Mesodermal cell (in vitro differentiated cells): Measurements from ENCODE around the gene SEC24C.
"Not testable (repeated sequence)": the region's sequence is repeated elsewhere in the genome, so short reads cannot be mapped to it uniquely, and the experiment has no call there.

Source experiments
- H3K27ac ChIP-seq: 2 replicates; pipeline ENCODE4 v1.7.0; 2013; ENCODE audit warnings: mild to moderate bottlenecking, low read depth, low read length, moderate library complexity; ENCODE audit not compliant: severe bottlenecking
- H3K36me3 ChIP-seq: 2 replicates; pipeline ENCODE4 v1.7.1; 2013; ENCODE audit warnings: mild to moderate bottlenecking, low read length, moderate library complexity; ENCODE audit not compliant: control insufficient read depth, insufficient read depth
- H3K4me1 ChIP-seq: one replicate; pipeline ENCODE4 v1.7.1; 2013; ENCODE audit warnings: mild to moderate bottlenecking, low read length; ENCODE audit not compliant: insufficient read depth, control insufficient read depth, poor library complexity, severe bottlenecking
- H3K4me3 ChIP-seq: 2 replicates; pipeline ENCODE4 v1.7.0; 2013; ENCODE audit warnings: low read length, control low read depth, mild to moderate bottlenecking; ENCODE audit not compliant: insufficient read depth, poor library complexity, severe bottlenecking; ENCODE audit errors: extremely low read depth
- H3K9me3 ChIP-seq: 2 replicates; pipeline ENCODE4 v1.7.1; 2013; ENCODE audit warnings: mild to moderate bottlenecking, low read length, moderate library complexity; ENCODE audit not compliant: control insufficient read depth
- WGBS, 2 experiments: methylation state at CpG; one replicate each; pipeline ENCODE4 v1.1.5; 2013; ENCODE audit warnings: missing lambda C conversion rate in 2 of 2; ENCODE audit not compliant: insufficient coverage in 2 of 2; 5-methylcytosine and 5-hydroxymethylcytosine counted together

Gene SEC24C

DNA sequence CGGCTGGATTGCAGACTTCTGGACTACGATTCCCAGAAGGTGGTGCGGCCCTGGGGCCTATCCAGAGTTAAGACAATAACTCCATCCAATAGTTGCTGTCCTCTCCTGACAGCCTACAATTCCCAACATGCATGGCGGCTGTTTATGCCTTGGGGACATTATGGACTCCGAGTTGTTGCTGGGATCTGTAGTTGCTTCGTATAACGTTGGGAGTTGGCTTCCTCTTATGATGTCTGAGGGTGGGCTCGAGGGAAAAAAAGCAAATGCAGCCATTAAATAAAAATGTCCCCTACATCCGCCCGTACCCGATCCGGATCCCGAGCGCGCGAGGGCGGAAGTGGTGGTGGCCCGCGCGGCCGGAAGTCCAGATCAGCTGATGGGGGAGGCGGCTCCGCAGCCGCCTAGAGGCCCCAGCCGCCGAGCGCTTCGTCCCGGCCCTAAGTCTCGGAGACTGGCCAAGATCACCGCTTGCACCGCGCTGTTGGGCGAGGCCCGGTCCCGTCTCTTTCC is 41.1 kb downstream of the SEC24C start, which contains the start of gene ZSWIM8:
TSS of gene ZSWIM8 (plus strand) at position 396 of the 510 bp plus-strand sequence. CDS start 273 bp downstream, outside the sequence.
- peak within 1 kb of the TSS; percentile 93 for H3K4me3 ChIP-seq
- no peaks in the 10 kb centered on the region for H3K9me3 ChIP-seq
- H3K27ac ChIP-seq, result peak within 1 kb of the TSS; percentile 75
- peaks cover 12% of the 10 kb centered on the region for H3K4me1 ChIP-seq
- peaks cover 33% of the 10 kb centered on the region for H3K36me3 ChIP-seq
- 0% methylated on average over 31 to 36 of the region's 36 CpGs for WGBS, 2 experiments

DNA sequence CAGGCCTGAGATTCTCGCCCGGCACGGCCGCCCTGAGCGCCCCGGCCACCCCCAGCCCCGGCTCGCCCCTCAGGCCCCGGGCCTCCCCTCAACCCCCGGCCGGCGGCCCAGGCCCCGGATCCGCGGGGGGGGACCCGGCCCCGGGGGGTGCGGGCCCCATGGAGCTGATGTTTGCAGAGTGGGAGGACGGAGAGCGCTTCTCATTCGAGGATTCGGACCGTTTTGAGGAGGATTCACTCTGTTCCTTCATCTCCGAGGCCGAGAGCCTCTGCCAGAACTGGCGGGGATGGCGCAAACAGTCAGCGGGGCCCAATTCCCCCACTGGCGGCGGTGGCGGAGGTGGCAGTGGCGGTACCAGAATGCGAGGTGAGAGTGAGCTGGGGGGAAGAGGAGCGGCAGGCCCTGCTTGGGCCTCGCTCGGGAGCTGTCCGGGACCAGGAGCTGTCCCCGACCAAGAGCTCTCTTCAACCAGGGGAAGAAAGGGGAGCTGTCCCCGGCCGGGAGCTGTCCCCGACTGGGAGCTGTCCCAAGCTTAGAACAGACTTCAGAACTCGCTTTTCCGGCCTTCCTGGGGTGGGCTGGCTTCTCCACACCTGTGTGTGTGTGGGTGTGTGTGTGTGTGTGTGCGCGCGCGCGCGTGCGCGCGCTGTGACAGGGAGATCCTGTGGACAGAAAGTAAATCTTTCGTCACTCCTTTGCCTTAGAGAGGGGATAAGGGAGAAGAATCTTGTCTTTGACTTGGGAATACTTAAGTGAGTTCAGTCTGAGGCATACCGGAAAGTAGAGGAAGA is 41.7 kb downstream of the SEC24C start:
- H3K27ac ChIP-seq, result peak overlapping the region; percentile 75
- WGBS, 2 experiments, result 2 to 3% methylated on average over 25 to 27 of the region's 54 CpGs
- no peaks in the 10 kb centered on the region for H3K9me3 ChIP-seq
- H3K4me1 ChIP-seq, result peaks cover 6% of the 10 kb centered on the region
- peak overlapping the region; percentile 93 for H3K4me3 ChIP-seq
- H3K36me3 ChIP-seq, result peaks cover 33% of the 10 kb centered on the region

DNA sequence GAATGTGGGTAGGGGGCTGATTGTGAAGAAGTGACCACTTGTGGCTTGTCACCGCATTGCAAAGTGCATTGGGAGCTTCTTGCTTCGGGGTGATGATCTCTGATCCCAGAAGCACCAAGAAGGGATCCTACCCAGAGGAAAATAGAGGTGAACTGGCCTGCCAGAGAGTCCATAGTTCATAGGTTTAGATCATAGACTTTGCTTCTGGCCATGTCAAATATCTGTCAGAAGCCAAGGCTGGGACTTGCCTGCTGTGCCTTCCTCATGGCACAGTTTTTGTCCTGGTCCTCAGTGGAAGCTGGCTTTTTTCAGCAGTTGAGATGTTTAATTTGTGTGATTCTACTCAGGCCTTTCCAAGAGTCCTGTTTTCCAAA is 42.3 kb downstream of the SEC24C start:
- Histone ChIP-seq H3K27ac (peak overlapping the region; percentile 0), H3K4me1 (peaks cover 4% of the 10 kb centered on the region), H3K9me3 (no peaks in the 10 kb centered on the region), H3K4me3 (peak overlapping the region; percentile 93), H3K36me3 (peaks cover 38% of the 10 kb centered on the region)
- 0 to 16% methylated on average over 2 of the region's 2 CpGs for WGBS, 2 experiments

DNA sequence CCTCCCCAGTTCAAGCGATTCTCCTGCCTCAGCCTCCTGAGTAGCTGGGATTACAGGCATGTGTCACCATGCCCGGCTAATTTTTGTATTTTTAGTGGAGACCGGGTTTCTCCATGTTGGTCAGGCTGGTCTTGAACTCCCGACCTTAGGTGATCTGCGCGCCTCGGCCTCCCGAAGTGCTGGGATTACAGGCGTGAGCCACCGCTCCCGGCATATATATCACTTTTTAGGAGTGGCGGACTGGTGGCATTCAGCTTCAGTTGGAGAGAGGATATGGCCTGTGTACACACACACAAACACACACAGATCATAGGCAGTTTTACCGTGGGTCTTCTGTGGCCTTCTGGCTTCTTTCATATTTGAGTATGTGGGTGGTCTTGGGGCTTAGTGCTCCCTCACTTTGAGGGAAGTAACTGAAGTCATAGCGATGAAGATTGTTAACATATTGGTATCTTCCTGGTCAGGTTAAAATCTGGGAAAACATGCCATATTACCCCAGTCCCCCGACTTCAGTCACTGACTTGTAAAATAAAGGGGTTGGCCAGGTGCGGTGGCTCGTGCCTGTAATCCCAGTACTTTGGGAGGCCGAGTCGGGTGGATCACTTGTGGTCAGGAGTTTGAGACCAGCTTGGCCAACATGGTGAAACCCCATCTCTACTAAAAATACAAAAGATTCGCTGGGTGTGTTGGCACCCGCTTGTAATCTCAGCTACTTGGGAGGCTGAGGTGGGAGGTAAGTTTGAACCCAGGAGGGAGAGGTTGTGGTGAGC is 43.0 kb downstream of the SEC24C start:
- H3K27ac ChIP-seq, H3K4me1 ChIP-seq, H3K4me3 ChIP-seq, H3K9me3 ChIP-seq: not testable (repeated sequence)
- H3K36me3 ChIP-seq, result peaks cover 45% of the 10 kb centered on the region
- WGBS, 2 experiments, result 94 to 96% methylated on average over 10 to 13 of the region's 21 CpGs

GRCh38 chr10:73788864-73789658 is 44.9 kb downstream of the SEC24C start:
- no peaks in the 10 kb centered on the region for H3K4me1 ChIP-seq
- 93 to 95% methylated on average over 10 to 16 of the region's 17 CpGs for WGBS, 2 experiments
- H3K4me3 ChIP-seq, result no peak overlapping the region
- H3K27ac ChIP-seq, result no peak overlapping the region
- H3K9me3 ChIP-seq, result no peaks in the 10 kb centered on the region
- H3K36me3 ChIP-seq, result peaks cover 52% of the 10 kb centered on the region

DNA sequence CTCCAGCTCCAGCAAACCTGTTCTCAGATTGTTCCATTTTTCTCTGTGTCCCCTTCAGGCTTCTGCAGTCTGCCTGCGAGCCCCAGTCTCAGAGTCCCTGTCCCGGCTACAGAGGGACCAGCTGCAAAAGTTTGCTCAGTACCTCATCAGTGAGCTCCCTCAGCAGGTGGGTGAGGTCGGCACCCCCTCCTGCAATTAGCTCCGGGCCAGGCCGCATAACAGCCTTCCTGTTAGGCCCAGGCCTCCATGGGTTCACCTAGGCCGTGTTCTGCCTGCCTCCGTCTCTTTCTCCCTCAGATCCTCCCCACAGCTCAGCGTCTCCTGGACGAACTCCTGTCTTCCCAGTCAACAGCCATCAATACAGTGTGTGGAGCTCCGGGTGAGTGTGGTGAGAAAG is 45.5 kb downstream of the SEC24C start:
- no peak overlapping the region for H3K4me3 ChIP-seq
- H3K4me1 ChIP-seq, result no peaks in the 10 kb centered on the region
- peaks cover 58% of the 10 kb centered on the region for H3K36me3 ChIP-seq
- H3K27ac ChIP-seq, result no peak overlapping the region
- whole genome bisulfite sequencing, 2 experiments, result 90 to 96% methylated on average over 7 of the region's 10 CpGs
- no peaks in the 10 kb centered on the region for H3K9me3 ChIP-seq

- Histone ChIP-seq H3K36me3 (peaks cover 72% of the 10 kb centered on the region), H3K4me1 (no peaks in the 10 kb centered on the region), H3K9me3 (no peaks in the 10 kb centered on the region), H3K4me3 (no peak overlapping the region), H3K27ac (no peak overlapping the region)
- WGBS, 2 experiments, result 95 to 96% methylated on average over 21 to 22 of the region's 22 CpGs
These were observed 46.9 kb downstream of the SEC24C start for GRCh38 chr10:73790886-73791625.

DNA sequence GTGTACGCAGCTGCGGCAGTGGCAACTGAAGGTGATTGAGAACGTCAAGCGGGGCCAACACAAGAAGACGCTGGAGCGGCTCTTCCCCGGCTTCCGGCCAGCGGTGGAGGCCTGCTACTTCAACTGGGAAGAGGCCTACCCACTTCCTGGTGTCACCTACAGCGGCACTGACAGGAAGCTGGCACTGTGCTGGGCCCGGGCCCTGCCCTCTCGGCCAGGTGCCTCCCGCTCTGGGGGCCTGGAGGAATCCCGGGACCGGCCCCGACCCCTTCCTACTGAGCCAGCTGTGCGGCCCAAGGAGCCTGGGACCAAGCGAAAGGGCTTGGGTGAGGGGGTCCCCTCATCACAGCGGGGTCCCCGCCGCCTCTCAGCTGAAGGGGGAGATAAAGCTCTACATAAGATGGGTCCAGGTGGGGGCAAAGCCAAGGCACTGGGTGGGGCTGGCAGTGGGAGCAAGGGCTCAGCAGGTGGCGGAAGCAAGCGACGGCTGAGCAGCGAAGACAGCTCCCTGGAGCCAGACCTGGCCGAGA is 47.8 kb downstream of the SEC24C start:
- Histone ChIP-seq H3K27ac (no peak overlapping the region), H3K9me3 (no peaks in the 10 kb centered on the region), H3K36me3 (peaks cover 80% of the 10 kb centered on the region), H3K4me1 (no peaks in the 10 kb centered on the region), H3K4me3 (no peak overlapping the region)
- 93 to 95% methylated on average over 23 to 26 of the region's 26 CpGs for WGBS, 2 experiments

GRCh38 chr10:73793456-73793855 is 49.3 kb downstream of the SEC24C start:
- 97 to 100% methylated on average over 3 to 4 of the region's 5 CpGs for WGBS, 2 experiments
- Histone ChIP-seq H3K4me3 (no peak overlapping the region), H3K36me3 (peaks cover 92% of the 10 kb centered on the region), H3K9me3 (no peaks in the 10 kb centered on the region), H3K27ac (no peak overlapping the region), H3K4me1 (no peaks in the 10 kb centered on the region)

- H3K36me3 ChIP-seq, result peaks cover 92% of the 10 kb centered on the region
These were observed 51.3 kb downstream of the SEC24C start for GRCh38 chr10:73795491-73795890.

More at GRCh38 chr10:73795491-73795890, 51.3 kb downstream of the SEC24C start:
- H3K27ac ChIP-seq, H3K4me3 ChIP-seq, H3K4me1 ChIP-seq, H3K9me3 ChIP-seq: not testable (repeated sequence)
- 94% methylated on average over 6 to 8 of the region's 10 CpGs for WGBS, 2 experiments
